Ascending aorta (tissue), 2 donors: ENCODE results near the gene FOXA3. TPM values are rescaled to one million over a fixed set of nuclear protein-coding genes. Genes with fewer than 3 reads are reported as not detected.

Source experiments
- DNase-seq, 2 donors: peaks; one replicate each; pipeline ENCODE4 v3.0.0-alpha.2; 2019; ENCODE audit warnings: low spot score in 2 of 2
- H3K27ac ChIP-seq, 2 donors: fragments of 200-600 bp; sonication (generic); one replicate each; pipeline ENCODE4 v1.5.1; 2016 to 2017; ENCODE audit warnings: mild to moderate bottlenecking in 1 of 2
- H3K27me3 ChIP-seq: fragments of 200-600 bp; sonication (generic); one replicate; pipeline ENCODE4 v1.5.1; 2017
- H3K36me3 ChIP-seq, 2 donors: fragments of 200-600 bp; sonication (generic); one replicate each; pipeline ENCODE4 v1.5.1; 2016
- H3K4me1 ChIP-seq, 2 donors: fragments of 200-600 bp; sonication (generic); one replicate each; pipeline ENCODE4 v1.5.1; 2016 to 2017; ENCODE audit warnings: mild to moderate bottlenecking in 1 of 2
- H3K4me3 ChIP-seq, 2 donors: fragments of 200-600 bp; sonication (generic); one replicate each; pipeline ENCODE4 v1.5.1; 2016 to 2017; ENCODE audit warnings: mild to moderate bottlenecking in 1 of 2
- H3K9me3 ChIP-seq, 2 donors: fragments of 200-600 bp; sonication (generic); one replicate each; pipeline ENCODE4 v1.5.1; 2016
- CTCF ChIP-seq, 3 experiments: fragments of 200-600 bp in 2 of 3; fragments of 450-650 bp in 1 of 3; sonication (generic) in 2 of 3; IDR thresholded peaks; one replicate each; pipeline ENCODE4 v1.5.1; 2016 to 2019; ENCODE audit warnings: antibody characterized with exemption in 3 of 3, mild to moderate bottlenecking in 1 of 3, moderate library complexity in 1 of 3
- intact Hi-C: fragments of 100-400 bp; cut with DNase I; formaldehyde crosslinking; loops from one replicate; pipeline ENCODE4 v1.15.1; 2023
- total RNA-seq: library from RNA; depleted of rRNA; stranded (reverse); fragments of >200 nt; gene quantifications from one replicate; pipeline ENCODE4 v1.1.0, GENCODE V29; 2016

Gene FOXA3
- total RNA-seq, 1 donor from 2014 or later = not detected

DNA sequence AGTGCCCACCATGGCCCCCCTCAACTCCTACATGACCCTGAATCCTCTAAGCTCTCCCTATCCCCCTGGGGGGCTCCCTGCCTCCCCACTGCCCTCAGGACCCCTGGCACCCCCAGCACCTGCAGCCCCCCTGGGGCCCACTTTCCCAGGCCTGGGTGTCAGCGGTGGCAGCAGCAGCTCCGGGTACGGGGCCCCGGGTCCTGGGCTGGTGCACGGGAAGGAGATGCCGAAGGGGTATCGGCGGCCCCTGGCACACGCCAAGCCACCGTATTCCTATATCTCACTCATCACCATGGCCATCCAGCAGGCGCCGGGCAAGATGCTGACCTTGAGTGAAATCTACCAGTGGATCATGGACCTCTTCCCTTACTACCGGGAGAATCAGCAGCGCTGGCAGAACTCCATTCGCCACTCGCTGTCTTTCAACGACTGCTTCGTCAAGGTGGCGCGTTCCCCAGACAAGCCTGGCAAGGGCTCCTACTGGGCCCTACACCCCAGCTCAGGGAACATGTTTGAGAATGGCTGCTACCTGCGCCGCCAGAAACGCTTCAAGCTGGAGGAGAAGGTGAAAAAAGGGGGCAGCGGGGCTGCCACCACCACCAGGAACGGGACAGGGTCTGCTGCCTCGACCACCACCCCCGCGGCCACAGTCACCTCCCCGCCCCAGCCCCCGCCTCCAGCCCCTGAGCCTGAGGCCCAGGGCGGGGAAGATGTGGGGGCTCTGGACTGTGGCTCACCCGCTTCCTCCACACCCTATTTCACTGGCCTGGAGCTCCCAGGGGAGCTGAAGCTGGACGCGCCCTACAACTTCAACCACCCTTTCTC lies 8.2 kb downstream of the FOXA3 start:
- intact Hi-C loops = no loop called here
- no peak for TF ChIP-seq CTCF (IDR thresholded peaks at IDR 0.05)
- no peak overlapping the region for H3K4me3 ChIP-seq
- DNase-seq = no peak
- no peaks in the 10 kb centered on the region for H3K9me3 ChIP-seq
- peaks cover 0 to 4% of the 10 kb centered on the region in 2 donors for H3K4me1 ChIP-seq
- no peaks in the 10 kb centered on the region for H3K36me3 ChIP-seq
- H3K27me3 ChIP-seq = no peaks in the 10 kb centered on the region
- H3K27ac ChIP-seq = no peak overlapping the region

DNA sequence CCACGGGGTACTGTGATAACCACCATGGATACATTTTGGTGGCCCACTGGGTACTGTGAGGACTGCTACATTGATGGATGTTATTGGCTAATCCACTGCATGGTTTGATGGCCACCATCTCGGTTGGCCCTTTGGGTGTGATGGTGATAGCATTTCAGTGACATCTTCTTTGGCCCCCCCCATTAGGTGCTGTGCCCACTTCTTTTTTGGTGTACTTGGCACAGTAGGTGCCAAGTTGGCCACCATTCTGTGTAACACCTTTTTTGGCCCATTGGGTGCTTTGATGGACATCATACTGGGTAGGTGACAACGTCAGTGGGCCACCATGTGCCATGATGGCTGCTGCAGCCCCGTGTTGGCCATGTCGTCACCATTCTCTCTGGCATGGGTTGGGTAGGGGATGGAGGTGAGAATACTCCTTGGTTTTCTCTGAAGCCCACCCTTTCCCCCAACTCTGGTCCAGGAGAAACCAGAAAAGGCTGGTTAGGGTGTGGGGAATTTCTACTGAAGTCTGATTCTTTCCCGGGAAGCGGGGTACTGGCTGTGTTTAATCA lies 9.2 kb downstream of the FOXA3 start:
- TF ChIP-seq CTCF (IDR thresholded peaks at IDR 0.05) = no peak
- Histone ChIP-seq H3K36me3 (no peaks in the 10 kb centered on the region), H3K27ac (no peak overlapping the region), H3K9me3 (no peaks in the 10 kb centered on the region), H3K4me3 (no peak overlapping the region), H3K4me1 (peaks cover 0 to 4% of the 10 kb centered on the region in 2 donors), H3K27me3 (no peaks in the 10 kb centered on the region)
- intact Hi-C loops = no loop called here
- DNase-seq = no peak

- Histone ChIP-seq H3K9me3 (no peaks in the 10 kb centered on the region), H3K36me3 (no peaks in the 10 kb centered on the region), H3K27me3 (no peaks in the 10 kb centered on the region), H3K27ac (no peak overlapping the region), H3K4me3 (no peak overlapping the region), H3K4me1 (peaks cover 0 to 4% of the 10 kb centered on the region in 2 donors)
- no peak for DNase-seq
- no peak for TF ChIP-seq CTCF (IDR thresholded peaks at IDR 0.05)
- intact Hi-C loops = no loop called here
These were observed 10.5 kb downstream of the FOXA3 start for GRCh38 chr19:45874620-45874966.

DNA sequence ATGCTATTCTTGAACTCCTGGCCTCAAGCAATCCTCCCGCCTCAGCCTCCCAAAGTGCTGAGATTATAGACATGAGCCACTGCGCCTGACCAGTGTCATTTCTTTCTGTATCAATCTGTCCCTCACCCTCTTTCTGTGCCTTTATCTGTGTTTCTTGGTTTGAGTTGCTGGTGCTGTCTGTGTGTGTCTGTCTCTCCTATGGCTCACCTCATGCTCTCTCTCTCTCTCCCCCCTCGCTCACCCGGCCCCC lies 12.0 kb downstream of the FOXA3 start:
- no peak overlapping the region for H3K27ac ChIP-seq
- no peak for DNase-seq

DNA sequence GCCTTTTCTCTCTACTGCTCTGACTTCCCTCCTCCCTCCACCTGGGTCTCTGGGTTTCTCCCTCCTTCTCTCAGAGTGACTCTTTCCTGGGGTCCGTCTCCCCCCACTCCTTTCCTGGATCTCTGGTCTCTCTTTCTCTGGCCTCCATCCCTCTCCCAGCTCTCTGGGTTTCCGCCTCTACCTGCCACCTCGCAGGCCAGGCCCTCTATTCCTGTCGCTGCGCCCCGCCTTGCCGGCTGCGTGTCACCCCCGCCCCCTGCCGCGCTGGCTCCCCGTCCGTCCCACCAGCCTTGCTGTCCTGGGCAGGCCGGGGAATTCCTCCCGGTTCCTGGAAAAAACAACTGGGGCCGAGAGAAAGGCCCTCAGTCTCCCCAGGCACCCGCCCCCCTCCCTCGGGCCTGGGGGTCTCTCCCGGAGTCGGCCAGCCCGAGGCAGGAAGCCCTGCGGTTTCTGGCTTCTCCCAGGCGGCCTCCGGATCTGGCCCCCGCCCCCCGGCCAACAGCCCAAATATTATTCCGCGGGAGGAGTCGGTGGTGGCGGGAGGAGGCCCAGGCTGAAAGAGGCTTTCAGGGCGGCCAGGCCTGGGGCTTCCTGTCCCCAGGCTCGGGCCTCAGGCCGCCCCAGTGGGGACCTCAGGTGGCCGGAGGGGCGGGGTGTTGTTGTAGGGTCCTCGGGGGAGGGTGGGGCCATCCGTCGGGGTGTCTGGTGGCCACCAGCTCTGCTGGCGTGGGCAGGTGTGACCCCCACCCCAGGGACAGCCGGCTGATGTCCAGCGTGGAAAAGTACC lies 12.5 kb downstream of the FOXA3 start:
- Histone ChIP-seq H3K27ac (peak overlapping the region in 1 of 2 donors; percentile 17), H3K4me3 (peak overlapping the region; percentile 12 to 39), H3K27me3 (no peaks in the 10 kb centered on the region), H3K36me3 (no peaks in the 10 kb centered on the region), H3K4me1 (peaks cover 0 to 4% of the 10 kb centered on the region in 2 donors), H3K9me3 (no peaks in the 10 kb centered on the region)
- DNase-seq = no peak
- no peak for TF ChIP-seq CTCF (IDR thresholded peaks at IDR 0.05)
- intact Hi-C loops = no loop called here

More for the DNA sequence above, 12.0 kb downstream of the FOXA3 start:
- H3K27me3 ChIP-seq = no peaks in the 10 kb centered on the region
- TF ChIP-seq CTCF (IDR thresholded peaks at IDR 0.05) = no peak
- intact Hi-C loops = no loop called here
- H3K4me1 ChIP-seq = peaks cover 0 to 4% of the 10 kb centered on the region in 2 donors
- no peak overlapping the region for H3K4me3 ChIP-seq
- H3K36me3 ChIP-seq = no peaks in the 10 kb centered on the region
- H3K9me3 ChIP-seq = no peaks in the 10 kb centered on the region
